HepG2 (cell line): ENCODE data around the gene PTK7. TPM values are rescaled to one million over a fixed set of nuclear protein-coding genes. Genes with fewer than 3 reads are reported as not detected.

Source experiments
- BRCA1 ChIP-seq: sonication (generic); formaldehyde crosslinking; IDR thresholded peaks from 2 replicates; pipeline ENCODE4 v1.4.0; 2020; ENCODE audit warnings: missing genetic modification reagents
- HNF1B ChIP-seq: sonication (generic); formaldehyde crosslinking; IDR thresholded peaks from 2 replicates; pipeline ENCODE4 v1.5.1; 2020; ENCODE audit warnings: mild to moderate bottlenecking, moderate library complexity, missing genetic modification reagents
- IRF2 ChIP-seq: IDR thresholded peaks from 2 replicates; pipeline ENCODE4 v1.6.1; 2018; ENCODE audit warnings: missing genetic modification reagents, missing compliant biosample characterization
- KIAA2018 ChIP-seq: sonication (generic); formaldehyde crosslinking; IDR thresholded peaks from 2 replicates; pipeline ENCODE4 v1.5.0; 2020; ENCODE audit warnings: mild to moderate bottlenecking, missing genetic modification reagents, borderline replicate concordance
- LCORL ChIP-seq, 2 experiments: fragments of 450-650 bp in 1 of 2; sonication (generic) in 1 of 2; formaldehyde crosslinking in 1 of 2; IDR thresholded peaks; 2 replicates each; pipeline versions ENCODE4 v1.5.0 to v1.6.1; 2017 to 2020; ENCODE audit warnings: antibody characterized with exemption in 1 of 2, missing genetic modification reagents in 1 of 2
- NAIF1 ChIP-seq: sonication (generic); formaldehyde crosslinking; IDR thresholded peaks from 2 replicates; pipeline ENCODE4 v1.5.0; 2020; ENCODE audit warnings: mild to moderate bottlenecking, missing genetic modification reagents, borderline replicate concordance
- PHF5A ChIP-seq: IDR thresholded peaks from one replicate; pipeline ENCODE4 v1.6.1; 2018; ENCODE audit warnings: low read depth, missing genetic modification reagents; ENCODE audit not compliant: unreplicated experiment
- POLR2A ChIP-seq, 2 experiments: IDR thresholded peaks; 2 replicates each; pipeline ENCODE4 v1.6.1; 2011; ENCODE audit warnings: low read depth in 2 of 2, low read length in 2 of 2, mild to moderate bottlenecking in 1 of 2, moderate library complexity in 1 of 2; ENCODE audit not compliant: insufficient read depth in 1 of 2
- RFX3 ChIP-seq: IDR thresholded peaks from 2 replicates; pipeline ENCODE4 v1.6.1; 2016; ENCODE audit warnings: missing biosample characterization, missing genetic modification reagents
- ZGPAT ChIP-seq: IDR thresholded peaks from 2 replicates; pipeline ENCODE4 v1.6.1; 2016; ENCODE audit warnings: mild to moderate bottlenecking
- ZNF205 ChIP-seq: IDR thresholded peaks from 2 replicates; pipeline ENCODE4 v1.6.1; 2018; ENCODE audit warnings: missing biosample characterization, missing genetic modification reagents
- ZNF207 ChIP-seq: fragments of 450-650 bp; IDR thresholded peaks from 2 replicates; pipeline ENCODE4 v1.6.1; 2016; ENCODE audit warnings: antibody characterized with exemption, borderline replicate concordance
- ZNF253 ChIP-seq: sonication (generic); formaldehyde crosslinking; IDR thresholded peaks from 2 replicates; pipeline ENCODE4 v1.8.0; 2022; ENCODE audit warnings: mild to moderate bottlenecking, missing genetic modification reagents, borderline replicate concordance
- ZNF30 ChIP-seq: sonication (generic); formaldehyde crosslinking; IDR thresholded peaks from 2 replicates; pipeline ENCODE4 v1.5.0; 2020; ENCODE audit warnings: mild to moderate bottlenecking, missing genetic modification reagents
- ZNF564 ChIP-seq: sonication (generic); formaldehyde crosslinking; IDR thresholded peaks from 2 replicates; pipeline ENCODE4 v1.8.1; 2023; ENCODE audit warnings: mild to moderate bottlenecking, missing genetic modification reagents
- ZNF576 ChIP-seq: sonication (generic); formaldehyde crosslinking; IDR thresholded peaks from 2 replicates; pipeline ENCODE4 v1.4.0; 2020; ENCODE audit warnings: mild to moderate bottlenecking, missing genetic modification reagents
- ZNF614 ChIP-seq: IDR thresholded peaks from 2 replicates; pipeline ENCODE4 v1.6.1; 2018; ENCODE audit warnings: missing biosample characterization, missing genetic modification reagents, inconsistent platforms, borderline replicate concordance
- ZNF781 ChIP-seq: sonication (generic); formaldehyde crosslinking; IDR thresholded peaks from 2 replicates; pipeline ENCODE4 v1.5.1; 2020; ENCODE audit warnings: borderline replicate concordance, mild to moderate bottlenecking, missing genetic modification reagents; ENCODE audit errors: not compliant biosample characterization
- polyA plus RNA-seq, 8 experiments: library from polyadenylated mRNA; depleted of rRNA in 3 of 8; stranded (reverse) in 7 of 8; unstranded in 1 of 8; fragments of >200 nt; fragmentation: Illumina TruSeq in 4 of 8; extraction: Trizol in 4 of 8; gene quantifications; 2 replicates each; pipeline versions ENCODE4 v1.2.1 to v1.2.3, GENCODE V29; 2011 to 2016; ENCODE audit warnings: low read depth in 4 of 8, missing spikeins in 1 of 8, mixed read lengths in 1 of 8; ENCODE audit not compliant: insufficient read depth in 1 of 8
- total RNA-seq, 5 experiments: library from RNA; depleted of rRNA; stranded (reverse); fragments of >200 nt; fragmentation: Illumina TruSeq; extraction: Trizol; gene quantifications; 2 replicates each; pipeline ENCODE4 v1.2.3, GENCODE V29; 2016; ENCODE audit warnings: low read depth in 1 of 5

PTK7 gene
- total and polyA plus RNA-seq, 2 of the 13 experiments (the other 11 are each of a cell fraction or from before 2014, with no cell fraction given): 98.5 to 99.8 TPM

GRCh38 chr6:43053545-43054205 lies 22.4 kb upstream of the PTK7 start, which contains the start of gene CUL7 (continued):
- TF ChIP-seq HNF1B (CRISPR knock-in tag) (peak; percentile 88; the same call in 1 of the 2 replicates), PHF5A (peak; percentile 96), NAIF1 (peak; percentile 74; the same call in 1 of the 2 replicates), ZNF614 (CRISPR knock-in tag) (peak; percentile 96), ZNF207 (no peak), POLR2A (IDR thresholded peaks at IDR 0.05; ENCODE audit: insufficient read depth in 1 of 2, low read depth in 2 of 2, low read length in 2 of 2) (peak in 1 of 2 experiments; percentile 95; a peak in 2 of 4 replicates), ZNF205 (CRISPR knock-in tag) (peak; percentile 80), ZNF253 (CRISPR knock-in tag) (no peak), IRF2 (CRISPR knock-in tag) (peak; percentile 96), KIAA2018 (CRISPR knock-in tag) (no peak), ZNF576 (CRISPR knock-in tag) (peak; percentile 83; the same call in 1 of the 2 replicates), ZNF564 (CRISPR knock-in tag) (peak; percentile 96), LCORL (IDR thresholded peaks at IDR 0.05) (0 out of 2 replicates have a peak, but pooled peaks have one; percentile 4), LCORL (CRISPR knock-in tag; IDR thresholded peaks at IDR 0.05) (peak; percentile 92), ZGPAT (CRISPR knock-in tag) (peak; percentile 99), ZNF781 (CRISPR knock-in tag) (peak; percentile 82), ZNF30 (no peak), BRCA1 (CRISPR knock-in tag) (0 out of 2 replicates have a peak, but pooled peaks have one; percentile 21), RFX3 (CRISPR knock-in tag) (peak; percentile 53)
